Measurements from ENCODE around the gene BGLAP.

BGLAP gene

DNA sequence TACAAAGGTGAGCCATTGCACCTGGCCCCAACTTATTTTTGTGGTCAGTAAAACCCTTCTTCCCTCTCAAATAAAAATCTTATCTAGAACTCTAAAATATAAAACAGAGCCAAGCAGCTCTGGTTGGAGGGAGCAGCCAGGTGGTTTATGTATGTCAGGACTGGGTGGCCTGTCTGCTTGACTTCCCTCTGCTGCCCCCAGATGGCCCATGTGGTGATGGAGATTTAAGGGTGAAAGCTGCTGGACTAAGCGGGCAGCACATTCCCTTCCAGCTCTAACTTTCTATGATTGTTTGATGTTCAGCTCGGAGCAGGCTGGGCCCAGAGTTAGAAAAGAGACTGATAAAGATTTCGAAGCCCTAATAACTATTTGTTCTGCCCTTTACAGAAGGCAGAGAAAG is 17.8 kb downstream of the BGLAP start:
- no peak for DNase-seq

GRCh38 chr1:156260896-156261295 is 18.9 kb downstream of the BGLAP start:
- DNase-seq, result no peak

- no peak for DNase-seq
These were observed 20.7 kb downstream of the BGLAP start for GRCh38 chr1:156262461-156263287.

DNA sequence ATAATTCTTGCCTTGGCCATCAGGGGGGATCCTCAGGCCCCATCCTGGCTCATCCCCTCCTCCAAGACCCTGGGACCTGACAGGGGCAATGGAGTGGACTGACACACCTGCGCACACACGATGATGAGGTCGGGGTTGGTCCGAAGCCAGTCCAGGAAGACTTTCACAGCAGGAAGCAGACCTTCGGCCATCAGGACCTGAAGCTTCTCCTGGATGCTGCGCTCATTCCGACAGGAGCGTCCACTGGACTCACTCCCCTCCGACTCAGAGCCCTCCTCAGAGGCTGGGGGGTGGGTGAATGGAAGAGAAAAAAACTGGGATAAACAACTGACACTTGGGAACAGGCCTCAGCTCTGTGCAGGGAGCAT is 21.3 kb downstream of the BGLAP start:
- no peak for DNase-seq

DNA sequence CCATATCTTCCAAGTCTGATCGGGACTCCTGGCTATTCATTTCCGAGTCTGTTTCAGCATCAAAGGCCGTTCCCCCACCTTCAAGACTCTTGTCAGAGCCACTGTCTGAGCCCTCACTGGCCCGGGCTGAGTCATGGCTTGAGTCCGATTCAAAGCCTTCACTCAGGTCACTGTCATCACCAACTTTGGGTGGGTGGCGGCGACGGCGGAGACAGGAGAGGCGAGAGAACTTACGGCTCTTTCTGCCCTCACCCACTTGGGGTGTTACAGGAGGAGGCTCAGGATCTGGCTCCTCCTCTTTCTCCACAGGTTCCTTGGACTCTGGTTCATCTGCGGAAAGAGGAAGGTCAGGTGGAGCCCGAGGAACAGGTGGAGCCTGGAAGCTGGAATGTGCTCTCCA is 24.1 kb downstream of the BGLAP start:
- no peak for DNase-seq

- no peak for DNase-seq
These were observed 26.4 kb downstream of the BGLAP start for GRCh38 chr1:156268336-156268735.

GRCh38 chr1:156270314-156270713 is 28.3 kb downstream of the BGLAP start:
- no peak for DNase-seq

GRCh38 chr1:156276532-156276931 is 34.5 kb downstream of the BGLAP start:
- no peak for DNase-seq

- DNase-seq, result no peak
These were observed 35.0 kb downstream of the BGLAP start for GRCh38 chr1:156276966-156277381.

GRCh38 chr1:156279837-156280236 is 37.9 kb downstream of the BGLAP start:
- no peak for DNase-seq

- DNase-seq, result peak; percentile 13
These were observed 39.3 kb downstream of the BGLAP start for GRCh38 chr1:156281281-156281680.

GRCh38 chr1:156281693-156282478 is 39.9 kb downstream of the BGLAP start:
- no peak for DNase-seq

- peak; percentile 99 for DNase-seq
These were observed 40.7 kb downstream of the BGLAP start, which contains the start of gene SMG5 for GRCh38 chr1:156282479-156283222. SMG5 (minus strand) TSS chr1:156282825; CDS start chr1:156282680, 145 bp downstream.

DNA sequence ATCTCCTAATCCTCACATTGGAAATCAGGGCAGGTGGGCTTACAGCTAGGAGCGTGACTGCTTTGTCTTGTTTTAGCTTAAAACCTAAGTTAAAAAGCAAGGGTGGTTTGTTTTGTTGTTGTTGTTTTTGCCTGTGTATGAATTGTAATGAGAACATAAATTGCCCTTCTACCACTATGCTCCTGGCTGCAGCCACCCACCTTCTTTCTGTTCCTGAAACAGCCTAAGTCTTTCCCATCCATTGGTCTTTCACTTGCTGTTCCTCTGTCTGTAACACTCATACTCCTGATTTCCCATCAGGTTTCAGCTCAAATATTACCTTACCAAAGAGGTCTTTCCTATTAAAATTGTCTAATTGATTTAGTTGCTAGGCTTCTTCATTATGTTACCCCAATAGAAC is 41.5 kb downstream of the BGLAP start:
- no peak for DNase-seq

GRCh38 chr1:156284112-156284511 is 42.1 kb downstream of the BGLAP start, which contains the start of gene TMEM79:
TMEM79 (plus strand) TSS chr1:156284325; CDS start chr1:156285227, 902 bp downstream.
- no peak for DNase-seq

DNA sequence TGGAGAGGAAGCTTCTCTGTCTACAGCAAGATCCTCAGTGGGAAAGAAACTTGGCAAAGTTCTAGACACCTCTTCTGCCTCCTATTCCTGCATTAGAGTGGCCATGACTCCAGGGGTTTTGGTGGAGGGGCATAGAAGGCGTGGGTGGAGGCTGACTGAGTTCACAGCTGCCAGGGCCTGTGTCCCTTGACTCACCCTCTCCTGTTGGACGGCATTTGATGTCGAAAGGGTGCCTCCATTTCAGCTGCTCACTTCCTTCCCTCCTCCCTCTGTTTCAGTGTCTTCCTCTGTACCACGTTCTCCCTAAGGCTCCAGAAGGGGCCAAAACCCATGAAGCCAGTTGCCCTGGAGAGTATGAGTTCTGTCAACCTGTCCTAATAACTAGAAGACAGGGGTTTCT is 42.8 kb downstream of the BGLAP start:
- no peak for DNase-seq

- no peak for DNase-seq
These were observed 43.5 kb downstream of the BGLAP start for GRCh38 chr1:156285437-156285836.

GRCh38 chr1:156286061-156286460 is 44.1 kb downstream of the BGLAP start:
- DNase-seq, result no peak

- DNase-seq, result no peak
These were observed 47.9 kb downstream of the BGLAP start for GRCh38 chr1:156289857-156290256.

GRCh38 chr1:156291226-156292061 is 49.5 kb downstream of the BGLAP start:
- peak; percentile 10 for DNase-seq

All from CD4-positive, alpha-beta T cell treated with Interleukin-4 for 4 hours (primary cell).